Thyroid gland (tissue), 4 donors: ENCODE results near the gene EGFR. TPM values are rescaled to one million over a fixed set of nuclear protein-coding genes. Genes with fewer than 3 reads are reported as not detected.

Experiments used
- DNase-seq, 2 donors: peaks; one replicate each; pipeline ENCODE4 v3.0.0-alpha.2; 2019
- H3K27ac ChIP-seq, 3 donors: fragments of 200-600 bp; sonication (generic); 1 replicate in 2 of 3; 2 replicates in 1 of 3; pipeline ENCODE4 v1.5.1; 2016 to 2019; ENCODE audit warnings: mild to moderate bottlenecking in 1 of 3, moderate library complexity in 1 of 3
- H3K27me3 ChIP-seq: fragments of 200-600 bp; sonication (generic); one replicate; pipeline ENCODE4 v1.5.1; 2019
- H3K36me3 ChIP-seq, 2 donors: fragments of 200-600 bp; sonication (generic); one replicate each; pipeline ENCODE4 v1.5.1; 2016 to 2019
- H3K4me1 ChIP-seq, 2 donors: fragments of 200-600 bp; sonication (generic); one replicate each; pipeline ENCODE4 v1.5.1; 2017 to 2019
- H3K4me3 ChIP-seq, 3 donors: fragments of 200-600 bp; sonication (generic); replicated peaks in 1 of 3; 1 replicate in 2 of 3; 2 replicates in 1 of 3; pipeline ENCODE4 v1.5.1; 2016; ENCODE audit warnings: mild to moderate bottlenecking in 1 of 3
- H3K9me3 ChIP-seq: fragments of 200-600 bp; sonication (generic); one replicate; pipeline ENCODE4 v1.5.1; 2017
- CTCF ChIP-seq, 6 experiments: fragments of 200-600 bp in 3 of 6; fragments of 450-650 bp in 3 of 6; sonication (generic) in 3 of 6; IDR thresholded peaks; one replicate each; pipeline ENCODE4 v1.5.1; 2016 to 2019; ENCODE audit warnings: antibody characterized with exemption in 6 of 6, mild to moderate bottlenecking in 2 of 6, inconsistent platforms in 1 of 6, moderate library complexity in 1 of 6
- POLR2A ChIP-seq, 2 donors: fragments of 450-650 bp; IDR thresholded peaks; one replicate each; pipeline ENCODE4 v1.6.1; 2017; ENCODE audit warnings: antibody characterized with exemption in 2 of 2, mild to moderate bottlenecking in 2 of 2, moderate library complexity in 1 of 2
- WGBS, 2 donors: methylation state at CpG; one replicate each; pipeline ENCODE4 v1.1.5; 2017; 5-methylcytosine and 5-hydroxymethylcytosine counted together
- intact Hi-C: fragments of 100-400 bp; cut with DNase I; formaldehyde crosslinking; loops from one replicate; pipeline ENCODE4 v1.15.1; 2023
- total RNA-seq, 4 donors: library from RNA; depleted of rRNA; stranded (reverse); fragments of >200 nt; gene quantifications; one replicate each; pipeline ENCODE4 v1.2.3, GENCODE V29; 2016

The EGFR gene
- total RNA-seq, 4 donors from 2014 or later = 57.5 to 96.2 (median 84.7) TPM

GRCh38 chr7:55144333-55145317, 125.8 kb downstream of the EGFR start:
- DNase-seq = no peak
- Histone ChIP-seq H3K27me3 (no peaks in the 10 kb centered on the region), H3K27ac (no peak overlapping the region), H3K4me3 (no peak overlapping the region), H3K4me1 (peaks cover 5 to 11% of the 10 kb centered on the region in 2 donors), H3K9me3 (no peaks in the 10 kb centered on the region), H3K36me3 (peaks cover 17 to 20% of the 10 kb centered on the region in 2 donors)
- TF ChIP-seq POLR2A (IDR thresholded peaks at IDR 0.05) = no peak
- no peak for TF ChIP-seq CTCF (IDR thresholded peaks at IDR 0.05)
- intact Hi-C loops = no loop called here
- 89 to 90% methylated on average over 25 of the region's 25 CpGs for WGBS, 2 donors

- Histone ChIP-seq H3K9me3 (no peaks in the 10 kb centered on the region), H3K27ac (no peak overlapping the region), H3K27me3 (no peaks in the 10 kb centered on the region), H3K4me3 (no peak overlapping the region), H3K36me3 (peaks cover 17 to 20% of the 10 kb centered on the region in 2 donors), H3K4me1 (peaks cover 5% of the 10 kb centered on the region in 2 donors)
- DNase-seq = no peak
- WGBS, 2 donors = 85 to 87% methylated on average over 4 of the region's 4 CpGs
- intact Hi-C loops = no loop called here
- TF ChIP-seq CTCF (IDR thresholded peaks at IDR 0.05) (no peak), POLR2A (IDR thresholded peaks at IDR 0.05) (no peak)
These were observed 126.8 kb downstream of the EGFR start for GRCh38 chr7:55145606-55146005.

- Histone ChIP-seq H3K27ac (no peak overlapping the region), H3K4me3 (no peak overlapping the region), H3K36me3 (peaks cover 20 to 22% of the 10 kb centered on the region in 2 donors), H3K9me3 (no peaks in the 10 kb centered on the region), H3K4me1 (peaks cover 3 to 5% of the 10 kb centered on the region in 2 donors), H3K27me3 (no peaks in the 10 kb centered on the region)
- no peak for TF ChIP-seq CTCF (IDR thresholded peaks at IDR 0.05)
- no peak for TF ChIP-seq POLR2A (IDR thresholded peaks at IDR 0.05)
- WGBS, 2 donors = 91 to 94% methylated on average over 8 of the region's 8 CpGs
- no peak for DNase-seq
- intact Hi-C loops = no loop called here
These were observed 128.3 kb downstream of the EGFR start for GRCh38 chr7:55147101-55147500.

GRCh38 chr7:55147736-55148135, 128.9 kb downstream of the EGFR start:
- Histone ChIP-seq H3K9me3 (no peaks in the 10 kb centered on the region), H3K27me3 (no peaks in the 10 kb centered on the region), H3K36me3 (peaks cover 25% of the 10 kb centered on the region in 2 donors), H3K4me1 (peaks cover 3% of the 10 kb centered on the region in 2 donors), H3K27ac (no peak overlapping the region), H3K4me3 (no peak overlapping the region)
- no peak for DNase-seq
- intact Hi-C loops = no loop called here
- 93 to 95% methylated on average over 2 of the region's 2 CpGs for WGBS, 2 donors
- TF ChIP-seq POLR2A (IDR thresholded peaks at IDR 0.05) (no peak), CTCF (IDR thresholded peaks at IDR 0.05) (no peak)

- Histone ChIP-seq H3K4me1 (peaks cover 0 to 3% of the 10 kb centered on the region in 2 donors), H3K27me3 (no peaks in the 10 kb centered on the region), H3K27ac (no peak overlapping the region), H3K36me3 (peaks cover 22 to 28% of the 10 kb centered on the region in 2 donors), H3K4me3 (no peak overlapping the region), H3K9me3 (no peaks in the 10 kb centered on the region)
- no peak for TF ChIP-seq CTCF (IDR thresholded peaks at IDR 0.05)
- no peak for TF ChIP-seq POLR2A (IDR thresholded peaks at IDR 0.05)
- no peak for DNase-seq
- WGBS, 2 donors = 62 to 70% methylated on average over 3 of the region's 3 CpGs
- intact Hi-C loops = no loop called here
These were observed 129.8 kb downstream of the EGFR start for GRCh38 chr7:55148571-55148970.
